ENCODE data around the gene SLC29A1.
A peak's percentile ranks its signal among the peaks of the same experiment; 100 is the strongest.
"Not testable (repeated sequence)": the region's sequence is repeated elsewhere in the genome, so short reads cannot be mapped to it uniquely, and the experiment has no call there.

The SLC29A1 gene

DNA sequence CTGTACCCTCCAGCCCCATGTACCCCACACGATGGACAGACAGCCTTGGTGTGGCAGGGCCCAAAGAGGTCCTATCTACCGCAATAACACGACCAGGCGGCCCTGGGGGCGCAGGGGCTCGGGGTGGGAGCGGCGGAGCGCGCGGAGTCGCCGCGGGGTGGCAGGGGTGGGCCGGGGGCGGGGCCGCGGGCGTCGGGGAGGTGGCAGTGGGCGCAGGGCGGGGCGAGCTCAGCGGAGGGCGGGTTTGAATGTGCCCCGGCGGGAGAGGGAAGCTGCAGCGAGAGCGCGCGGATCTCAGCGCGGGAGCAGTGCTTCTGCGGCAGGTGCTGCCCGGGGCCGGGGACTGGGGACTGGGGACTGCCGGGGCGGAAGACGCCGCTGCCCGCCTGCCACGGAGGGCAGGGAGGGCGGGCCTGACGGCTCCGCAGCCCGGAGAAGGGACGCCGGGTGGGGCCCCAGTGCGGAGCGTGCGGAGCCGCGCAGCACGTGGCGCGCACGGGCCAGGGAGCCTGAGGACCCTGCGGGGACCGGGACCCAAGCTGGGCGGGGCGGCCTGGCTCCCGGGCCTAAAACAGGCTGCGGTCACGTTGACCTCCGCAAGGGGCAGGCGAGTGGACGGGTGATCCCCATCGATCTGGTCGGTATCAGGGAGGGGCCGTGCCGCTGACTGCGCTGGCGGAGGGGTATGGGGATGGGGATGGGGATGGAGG, at the start of gene SLC29A1:
Gene SLC29A1 (plus strand): TSS at position 277 of the 710 bp plus-strand sequence. CDS start 3,719 bp downstream, outside the sequence.
- DNase-seq, result peak; percentile 82

DNA sequence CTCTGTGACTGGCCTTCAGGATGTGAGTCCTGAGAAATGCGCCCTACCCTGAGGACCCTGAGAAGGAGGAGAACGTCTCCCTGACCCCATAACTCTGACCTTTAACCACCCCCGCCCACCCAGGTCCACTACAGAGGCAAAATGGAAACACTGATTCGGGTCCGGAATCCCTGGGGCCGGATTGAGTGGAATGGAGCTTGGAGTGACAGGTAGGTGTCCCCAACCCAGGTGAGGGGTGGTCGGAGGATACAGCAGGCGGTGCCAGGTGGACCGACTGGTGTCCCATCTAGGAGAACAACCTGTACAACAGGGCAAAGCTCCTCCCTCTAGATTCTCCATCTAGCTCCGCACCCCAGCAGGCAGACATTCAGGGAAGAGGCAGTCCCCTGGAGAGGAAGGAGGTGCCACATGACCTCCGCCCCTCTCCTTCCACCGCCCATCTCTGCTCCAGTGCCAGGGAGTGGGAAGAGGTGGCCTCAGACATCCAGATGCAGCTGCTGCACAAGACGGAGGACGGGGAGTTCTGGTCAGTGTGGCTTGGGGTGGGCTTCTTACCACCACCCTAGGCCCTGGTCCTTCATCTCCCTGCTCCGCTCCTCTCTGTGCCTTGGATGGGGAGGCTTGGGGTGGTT, 47.1 kb upstream of the SLC29A1 start:
- no peak for DNase-seq

DNA sequence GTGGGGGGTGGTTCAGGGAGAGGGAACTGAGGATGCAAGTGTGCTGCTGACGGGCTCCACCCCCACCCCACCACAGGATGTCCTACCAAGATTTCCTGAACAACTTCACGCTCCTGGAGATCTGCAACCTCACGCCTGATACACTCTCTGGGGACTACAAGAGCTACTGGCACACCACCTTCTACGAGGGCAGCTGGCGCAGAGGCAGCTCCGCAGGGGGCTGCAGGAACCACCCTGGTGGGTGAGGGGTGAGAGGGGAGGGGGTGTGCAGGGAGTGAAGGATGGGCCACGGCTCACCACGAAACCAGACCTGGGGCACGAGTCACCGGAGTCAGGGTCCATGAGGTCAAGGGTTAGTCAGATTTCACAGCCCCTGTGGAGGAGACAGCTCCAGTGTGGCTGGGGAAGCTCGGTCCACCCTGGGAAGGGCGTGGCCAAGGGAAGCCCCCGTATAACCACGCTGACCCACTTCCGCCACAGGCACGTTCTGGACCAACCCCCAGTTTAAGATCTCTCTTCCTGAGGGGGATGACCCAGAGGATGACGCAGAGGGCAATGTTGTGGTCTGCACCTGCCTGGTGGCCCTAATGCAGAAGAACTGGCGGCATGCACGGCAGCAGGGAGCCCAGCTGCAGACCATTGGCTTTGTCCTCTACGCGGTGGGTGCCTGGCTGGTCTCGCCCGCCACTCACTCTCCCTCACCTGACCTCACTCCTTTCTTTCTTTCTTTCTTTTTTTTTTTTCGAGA, 46.5 kb upstream of the SLC29A1 start:
- no peak for DNase-seq

DNA sequence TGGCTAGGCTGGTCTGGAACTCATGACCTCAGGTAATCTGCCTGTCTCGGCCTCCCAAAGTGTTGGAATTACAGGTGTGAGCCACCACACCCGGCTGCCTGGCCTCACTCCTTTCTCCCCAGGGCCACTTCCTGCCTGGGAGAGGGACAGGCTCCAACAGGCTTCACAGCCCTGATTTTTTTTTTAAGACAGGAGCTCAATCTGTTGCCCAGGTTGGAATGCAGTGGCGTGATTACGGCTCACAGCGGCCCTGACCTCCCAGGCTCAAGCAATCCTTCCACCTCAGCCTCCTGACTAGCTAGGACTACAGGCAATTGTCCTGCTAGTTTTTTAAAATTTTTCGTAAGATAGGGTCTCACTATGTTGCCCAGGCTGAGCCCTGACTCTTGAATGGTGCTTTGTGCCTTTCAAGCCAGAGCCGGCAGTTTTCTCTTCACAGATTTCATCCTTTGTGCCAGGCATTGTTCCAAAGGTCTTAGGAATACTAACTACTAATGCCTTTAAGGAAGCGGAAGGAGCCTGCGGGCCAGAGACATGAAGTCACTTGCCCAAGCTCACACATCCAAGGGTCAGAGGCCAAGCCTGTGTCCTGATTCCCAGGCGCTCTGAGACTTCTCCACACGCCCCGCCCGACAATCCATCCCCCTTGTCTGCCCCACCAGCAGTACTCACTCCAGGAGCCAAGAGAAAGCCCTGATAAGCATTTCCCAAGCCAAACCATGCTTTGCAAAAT, 45.5 kb upstream of the SLC29A1 start:
- DNase-seq, result no peak

DNA sequence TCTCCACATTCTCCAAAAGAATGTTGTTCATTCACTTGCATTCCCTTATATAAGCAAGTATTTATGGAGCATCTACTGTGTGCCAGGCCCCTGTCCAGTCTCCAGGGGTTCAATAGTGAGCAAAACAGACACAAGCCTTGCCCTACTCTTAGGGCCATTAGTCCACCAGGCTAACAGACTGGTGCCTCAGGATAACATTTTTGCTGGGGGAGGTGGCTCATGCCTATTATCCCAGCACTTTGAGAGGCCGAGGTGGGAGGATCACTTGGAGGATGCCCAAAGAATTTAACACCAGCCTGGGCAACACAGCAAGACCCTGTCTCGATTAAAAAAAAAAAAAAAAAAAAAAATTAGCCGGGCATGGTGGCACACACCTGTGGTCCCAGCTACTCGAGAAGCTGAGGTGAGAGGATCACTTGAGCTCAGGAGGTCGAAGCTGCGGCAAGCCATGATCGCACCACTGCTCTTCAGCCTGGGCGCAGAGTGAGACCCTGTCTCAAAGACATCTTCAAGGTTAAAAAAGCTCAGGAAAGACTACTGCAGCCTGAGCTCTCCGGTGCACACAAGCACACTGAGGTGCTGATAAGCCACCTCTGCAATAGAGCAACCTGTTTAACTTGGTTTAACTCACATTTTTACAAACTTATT, 44.8 kb upstream of the SLC29A1 start:
- no peak for DNase-seq

DNA sequence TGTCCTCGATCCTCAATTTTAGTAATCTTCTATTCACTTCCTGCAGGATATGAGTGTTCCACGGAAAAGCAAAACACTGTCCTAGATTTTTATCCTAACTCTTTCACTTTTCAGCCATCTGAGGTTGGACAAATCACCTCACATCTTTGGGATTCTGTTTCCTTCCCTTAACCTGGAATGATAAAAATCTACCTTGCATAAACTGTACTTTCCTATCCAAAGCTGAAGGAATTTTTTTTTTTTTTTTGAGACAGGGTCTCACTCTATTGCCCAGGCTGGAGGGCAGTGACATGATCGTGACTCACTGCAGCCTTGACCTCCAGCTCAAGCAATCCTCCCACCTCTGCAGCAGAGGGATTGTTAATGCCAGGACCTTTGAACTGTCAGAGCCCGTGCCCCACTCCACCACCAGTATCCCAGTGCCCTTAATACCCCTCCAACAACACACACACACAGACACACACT, 44.3 kb upstream of the SLC29A1 start:
- DNase-seq, result no peak

DNA sequence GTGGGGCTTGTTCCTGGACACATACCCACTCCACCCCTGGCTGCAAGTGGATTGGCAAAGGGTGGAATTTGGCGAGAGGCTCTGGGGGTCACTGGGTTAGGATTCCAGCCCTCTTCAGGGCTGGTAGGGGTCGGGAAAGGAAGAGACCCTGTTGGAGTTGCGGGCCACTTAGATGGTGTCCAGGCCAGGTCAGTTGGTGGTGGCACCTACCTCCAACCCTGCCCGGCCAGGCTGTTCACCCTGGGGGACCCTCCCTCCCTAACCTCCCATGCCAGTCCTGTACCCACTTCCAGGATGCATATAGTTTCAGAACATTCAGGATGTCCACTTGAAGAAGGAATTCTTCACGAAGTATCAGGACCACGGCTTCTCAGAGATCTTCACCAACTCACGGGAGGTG, 43.7 kb upstream of the SLC29A1 start:
- DNase-seq, result no peak

DNA sequence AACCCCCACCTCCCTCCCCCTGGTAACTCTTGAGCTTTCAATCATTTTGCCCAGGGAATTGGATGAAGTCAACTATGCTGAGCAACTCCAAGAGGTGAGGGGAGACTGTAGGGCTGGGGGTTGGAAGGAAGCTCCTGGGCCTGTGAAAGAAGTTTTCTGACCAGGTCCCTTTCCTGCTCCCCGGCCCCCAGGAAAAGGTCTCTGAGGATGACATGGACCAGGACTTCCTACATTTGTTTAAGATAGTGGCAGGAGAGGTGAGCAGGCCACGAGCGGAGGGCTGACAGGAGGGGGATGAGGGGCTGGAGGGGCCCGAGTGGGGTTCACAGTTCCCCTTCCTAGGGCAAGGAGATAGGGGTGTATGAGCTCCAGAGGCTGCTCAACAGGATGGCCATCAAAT, 43.0 kb upstream of the SLC29A1 start:
- DNase-seq, result no peak

DNA sequence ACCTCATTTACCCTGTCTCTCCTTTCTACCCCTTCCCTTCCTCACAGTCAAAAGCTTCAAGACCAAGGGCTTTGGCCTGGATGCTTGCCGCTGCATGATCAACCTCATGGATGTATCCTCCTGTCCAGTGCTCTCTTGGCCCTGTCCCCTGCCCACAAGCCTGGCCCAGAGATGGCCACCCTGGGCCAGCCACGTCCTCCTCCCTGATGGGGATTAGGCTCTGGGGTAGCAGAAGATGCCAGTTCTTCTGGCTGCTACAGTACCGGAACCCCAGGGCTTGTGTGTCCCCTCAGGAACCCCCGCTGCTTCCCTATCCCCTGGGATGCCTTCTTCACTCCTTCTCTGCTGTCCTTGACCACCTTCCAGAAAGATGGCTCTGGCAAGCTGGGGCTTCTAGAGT, 42.5 kb upstream of the SLC29A1 start:
- DNase-seq, result no peak

DNA sequence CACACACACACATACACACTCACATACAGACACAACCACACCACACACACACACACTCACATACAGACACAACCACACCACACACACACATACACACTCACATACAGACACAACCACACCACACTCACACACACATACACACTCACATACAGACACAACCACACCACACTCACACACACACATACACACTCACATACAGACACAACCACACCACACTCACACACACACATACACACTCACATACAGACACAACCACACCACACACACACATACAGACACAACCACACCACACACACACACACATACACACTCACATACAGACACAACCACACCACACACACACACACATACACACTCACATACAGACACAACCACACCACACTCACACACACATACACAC, 41.6 kb upstream of the SLC29A1 start:
- not testable (repeated sequence) for DNase-seq

DNA sequence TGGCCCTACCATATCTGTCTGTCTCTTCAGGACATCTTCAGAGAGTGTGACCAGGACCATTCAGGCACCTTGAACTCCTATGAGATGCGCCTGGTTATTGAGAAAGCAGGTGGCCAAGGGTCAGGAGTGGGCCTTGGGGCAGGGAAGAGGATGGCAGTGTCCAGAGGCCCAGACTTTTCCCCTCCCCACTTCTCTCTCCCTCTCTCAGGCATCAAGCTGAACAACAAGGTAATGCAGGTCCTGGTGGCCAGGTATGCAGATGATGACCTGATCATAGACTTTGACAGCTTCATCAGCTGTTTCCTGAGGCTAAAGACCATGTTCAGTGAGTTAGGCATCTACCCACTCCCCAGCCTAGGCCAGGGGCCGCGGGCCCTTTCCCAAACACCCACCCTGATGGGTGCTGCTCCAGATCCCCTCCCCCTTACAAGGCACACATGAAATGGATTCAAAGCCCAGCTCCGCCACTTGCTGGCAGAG, 40.4 kb upstream of the SLC29A1 start:
- DNase-seq, result no peak

DNA sequence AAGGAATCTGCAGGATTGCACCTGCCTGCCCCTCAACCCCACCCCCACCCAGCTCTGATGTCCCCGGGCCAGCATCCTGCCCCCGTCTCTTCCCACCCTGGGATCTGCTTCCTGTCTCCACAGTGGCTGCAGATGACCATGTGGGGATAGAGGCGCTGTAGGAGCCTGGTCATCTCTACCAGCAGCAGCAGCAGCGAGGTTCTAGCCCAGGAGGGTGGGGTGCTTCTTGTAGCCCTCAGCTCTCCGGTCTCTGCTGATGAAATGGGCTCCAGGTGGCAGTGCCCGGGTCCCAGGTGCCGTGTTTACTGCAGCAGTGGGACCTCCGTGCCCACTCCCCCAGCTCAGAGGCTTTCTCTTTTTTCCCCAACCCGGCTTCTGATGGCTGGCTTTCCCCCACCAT, 39.6 kb upstream of the SLC29A1 start:
- DNase-seq, result no peak

DNA sequence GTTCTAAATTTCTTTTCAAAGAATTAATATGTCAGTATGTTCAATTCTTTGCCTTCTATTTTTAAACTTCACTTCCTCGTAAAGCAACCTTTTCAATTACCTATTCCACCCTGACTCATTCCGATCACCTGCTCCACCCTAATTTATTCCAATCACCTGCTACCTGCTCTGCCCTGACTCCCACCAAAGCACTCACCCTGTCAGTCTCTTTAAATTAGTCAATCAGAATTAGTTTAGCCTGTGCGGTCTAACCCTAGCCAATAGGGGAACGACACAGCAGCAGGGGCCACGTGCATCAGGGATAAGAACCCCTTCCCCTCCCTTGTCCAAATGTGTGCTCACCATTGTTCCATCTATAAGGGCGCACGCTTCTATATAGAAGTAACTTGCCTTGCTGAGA, 38.0 kb upstream of the SLC29A1 start:
- DNase-seq, result not testable (repeated sequence)

DNA sequence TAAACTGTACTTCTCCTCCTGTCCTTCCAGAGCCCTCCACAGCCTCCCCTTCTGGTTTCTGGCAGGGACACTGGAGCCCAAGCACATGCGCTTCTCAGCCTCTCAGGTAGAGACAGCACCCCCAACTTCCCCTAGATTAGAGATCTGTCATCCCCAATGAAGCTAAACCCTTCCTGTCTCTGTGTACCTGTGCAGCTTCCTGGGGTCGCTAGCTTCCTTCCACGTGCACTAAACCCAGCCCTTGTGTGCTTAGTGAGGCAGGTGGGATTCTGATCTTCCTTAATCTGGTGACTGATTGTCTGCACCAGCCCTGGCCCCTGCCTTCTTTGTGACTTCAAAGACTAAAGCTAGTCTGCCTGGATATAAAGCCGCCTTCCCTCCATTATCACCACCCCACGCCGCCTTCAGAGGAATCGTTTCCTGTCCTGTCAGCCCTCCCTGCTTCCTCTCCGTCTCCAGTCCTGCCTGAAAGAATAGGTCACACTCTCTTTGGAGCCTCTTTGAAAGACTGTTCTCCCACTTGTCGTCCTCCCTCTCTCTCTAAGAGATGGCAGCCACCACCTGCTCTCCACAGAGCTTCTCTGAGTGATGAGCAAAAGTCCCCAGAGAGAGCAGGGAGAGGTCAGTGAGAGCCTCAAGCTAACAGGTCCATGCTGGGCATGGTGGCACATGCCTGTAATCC, 37.3 kb upstream of the SLC29A1 start:
- no peak for DNase-seq

DNA sequence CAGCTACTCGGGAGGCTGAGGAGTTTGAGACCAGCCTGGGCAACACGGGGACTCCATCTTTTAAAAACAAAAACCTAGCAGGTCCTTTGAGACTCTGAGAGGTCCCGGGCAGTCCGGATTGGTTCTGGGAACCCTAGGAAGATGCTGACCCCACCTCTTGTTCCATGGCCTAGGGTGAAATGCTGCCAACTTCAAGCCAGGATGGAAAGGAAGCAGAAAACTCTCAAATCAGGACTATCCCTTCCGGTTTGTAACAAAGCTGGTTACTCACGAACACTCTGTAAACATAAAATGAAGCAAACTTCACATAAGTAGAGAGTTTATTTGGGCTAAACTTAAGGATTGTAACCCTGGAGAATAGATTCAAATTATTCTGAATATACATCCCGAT, 36.8 kb upstream of the SLC29A1 start:
- no peak for DNase-seq

DNA sequence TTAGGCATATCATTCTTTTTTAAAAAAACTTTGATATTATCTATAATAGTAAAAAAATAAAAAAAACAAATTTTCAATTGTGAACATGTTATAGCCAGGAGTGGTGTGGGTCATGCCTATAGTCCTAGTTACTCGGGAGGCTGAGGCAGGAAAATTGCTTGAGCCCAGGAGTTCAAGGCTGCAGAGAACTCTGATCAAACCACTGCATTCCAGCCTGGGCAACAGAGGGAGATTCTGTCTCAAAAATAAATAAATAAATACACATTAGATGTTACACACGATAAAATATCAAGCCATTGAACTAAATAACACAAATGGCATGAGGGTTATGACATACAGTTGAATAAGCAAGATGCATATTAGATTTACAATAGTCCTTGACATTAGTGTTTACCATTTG, 34.6 kb upstream of the SLC29A1 start:
- no peak for DNase-seq

DNA sequence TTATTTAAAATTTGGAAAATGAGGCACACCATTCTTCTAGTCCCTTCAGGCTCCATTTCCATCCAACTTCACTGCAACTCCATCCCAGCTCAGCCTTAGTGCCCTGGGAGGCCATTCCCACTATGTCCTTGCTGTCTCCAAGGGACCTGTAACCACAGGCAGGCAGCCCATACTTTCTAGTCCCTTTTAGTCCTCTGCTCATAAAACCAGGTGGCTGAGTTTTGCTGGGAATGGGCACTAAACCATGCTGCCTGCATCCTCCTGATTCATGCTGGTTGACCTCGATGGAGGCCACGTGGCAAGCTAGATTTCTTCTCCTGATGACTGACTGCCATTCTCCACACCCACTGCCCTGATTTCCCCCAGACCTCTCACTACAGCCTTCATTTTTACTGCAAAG, 34.1 kb upstream of the SLC29A1 start:
- DNase-seq, result no peak

DNA sequence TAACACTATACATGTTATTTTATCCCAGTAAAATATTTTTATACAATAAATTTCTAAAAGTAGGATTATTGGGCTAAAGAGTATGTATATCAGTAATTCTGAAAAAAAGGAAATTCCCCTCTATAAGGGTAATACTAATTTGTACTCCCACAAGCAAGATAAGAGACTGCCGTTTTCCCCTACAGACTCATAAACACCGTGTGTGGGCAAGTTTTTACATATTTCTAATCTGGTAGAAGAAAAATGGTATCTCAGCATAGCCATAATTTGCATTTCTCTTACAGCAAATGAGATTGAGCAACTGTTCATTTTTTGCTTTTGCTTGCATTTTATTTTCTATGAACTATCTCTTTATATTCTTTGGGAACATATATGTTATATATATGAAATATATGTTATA, 32.7 kb upstream of the SLC29A1 start:
- DNase-seq, result no peak

DNA sequence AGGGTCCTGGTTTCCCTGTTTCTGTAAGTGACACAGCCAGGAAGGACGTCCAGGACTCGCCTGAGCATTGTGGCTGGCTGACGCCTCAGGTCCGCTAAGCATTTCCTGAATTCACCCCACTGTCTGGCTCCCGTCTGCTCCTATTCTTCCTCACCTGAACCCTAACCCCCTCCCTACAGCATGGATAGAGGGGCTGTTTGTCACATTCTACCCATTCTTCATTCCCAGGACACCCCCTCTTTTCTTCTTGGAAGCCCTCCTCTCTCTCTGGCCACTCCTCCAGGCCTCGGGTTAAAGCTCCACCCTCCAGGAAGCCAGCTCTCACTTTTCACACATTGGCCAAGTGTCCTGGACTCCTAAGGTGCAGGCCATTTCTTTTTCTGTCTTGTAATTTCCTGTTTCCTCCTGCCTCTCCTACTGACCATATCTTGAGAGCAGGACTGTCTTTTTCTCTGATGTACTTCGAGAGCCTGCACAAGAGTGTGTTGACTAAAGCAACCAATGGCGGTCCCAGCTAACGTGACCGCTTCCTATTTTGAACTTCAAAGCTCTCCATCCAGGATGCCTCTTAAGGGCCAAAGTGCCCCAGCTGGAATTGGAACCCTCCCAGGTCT, 30.9 kb upstream of the SLC29A1 start:
- no peak for DNase-seq

DNA sequence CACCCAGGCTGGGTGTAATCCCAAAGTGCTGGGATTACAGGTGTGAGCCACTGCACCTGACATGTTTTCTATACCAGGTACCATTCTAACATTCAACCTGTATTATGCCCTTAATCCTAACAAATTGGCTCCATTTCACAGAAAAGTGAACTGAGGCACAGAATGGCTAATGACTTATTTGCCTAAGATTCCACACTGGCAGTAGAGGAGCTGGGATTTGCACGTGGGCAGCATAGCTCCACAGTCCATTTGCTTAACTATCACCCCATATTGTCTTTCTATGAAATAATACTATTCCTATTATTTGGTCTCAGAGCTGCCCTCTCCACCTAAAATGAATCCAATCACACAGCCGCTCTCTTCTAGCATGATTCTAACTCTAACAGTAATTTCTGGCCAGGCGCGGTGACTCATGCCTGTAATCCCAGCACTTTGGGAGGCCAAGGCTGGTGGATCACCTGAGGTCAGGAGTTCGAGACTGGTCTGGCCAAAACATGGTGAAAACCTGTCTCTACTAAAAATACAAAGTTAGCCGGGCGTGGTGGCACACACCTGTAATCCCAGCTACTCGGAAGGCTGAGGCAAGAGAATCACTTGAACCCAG, 30.0 kb upstream of the SLC29A1 start:
- no peak for DNase-seq

DNA sequence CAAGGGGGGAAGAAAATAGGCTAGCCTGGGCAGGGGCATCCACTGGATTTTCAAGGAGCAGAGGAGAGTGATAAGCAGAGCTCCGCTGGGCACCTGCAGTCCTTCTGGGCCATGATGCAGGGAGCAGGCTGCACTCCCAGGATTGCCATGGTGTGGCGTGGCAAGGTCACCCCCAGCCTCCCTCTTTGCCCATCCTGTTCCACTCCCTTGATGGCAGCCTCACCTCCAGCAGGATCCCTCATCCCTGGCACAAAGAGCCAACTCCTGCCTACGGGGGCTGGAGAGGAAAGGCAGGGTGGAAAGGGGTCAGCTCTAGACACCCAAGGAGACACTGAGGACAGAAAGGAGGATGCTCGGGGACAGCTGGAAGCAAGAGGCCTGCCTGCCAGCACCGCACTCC, 29.1 kb upstream of the SLC29A1 start:
- DNase-seq, result no peak
